Smooth muscle cell (in vitro differentiated cells): ENCODE results near the gene STX4. TPM values are rescaled to one million over a fixed set of nuclear protein-coding genes. Genes with fewer than 3 reads are reported as not detected.

Experiments
- DNase-seq: peaks from one replicate; lab custom pipeline; 2025; ENCODE audit not compliant: unreplicated experiment; lab: John Stamatoyannopoulos, UW
- H2AFZ ChIP-seq: fragments of 200-600 bp; sonication (generic); 2 replicates; pipeline ENCODE4 v1.6.0; 2016; ENCODE audit warnings: antibody characterized with exemption, low read depth, mild to moderate bottlenecking
- H3F3A ChIP-seq: fragments of 200-600 bp; sonication (generic); 2 replicates; pipeline ENCODE4 v1.6.0; 2017; ENCODE audit warnings: antibody characterized with exemption, low read depth
- H3K27ac ChIP-seq: fragments of 200-600 bp; sonication (generic); 2 replicates; pipeline ENCODE4 v1.5.1; 2016; ENCODE audit warnings: low read depth, mild to moderate bottlenecking
- H3K27me3 ChIP-seq: fragments of 200-600 bp; sonication (generic); 2 replicates; pipeline ENCODE4 v1.6.1; 2016; ENCODE audit warnings: low read depth, mild to moderate bottlenecking
- H3K36me3 ChIP-seq: fragments of 200-600 bp; sonication (generic); 2 replicates; pipeline ENCODE4 v1.5.1; 2016; ENCODE audit warnings: low read depth
- H3K4me1 ChIP-seq: fragments of 200-600 bp; sonication (generic); 2 replicates; pipeline ENCODE4 v1.5.1; 2016; ENCODE audit warnings: low read depth
- H3K4me2 ChIP-seq: fragments of 200-600 bp; sonication (generic); 2 replicates; pipeline ENCODE4 v1.6.0; 2016; ENCODE audit warnings: mild to moderate bottlenecking
- H3K4me3 ChIP-seq: fragments of 200-600 bp; sonication (generic); 2 replicates; pipeline ENCODE4 v1.5.1; 2016; ENCODE audit warnings: mild to moderate bottlenecking
- H3K79me2 ChIP-seq: fragments of 200-600 bp; sonication (generic); 2 replicates; pipeline ENCODE4 v1.6.0; 2016; ENCODE audit warnings: low read depth, mild to moderate bottlenecking
- H3K9ac ChIP-seq: fragments of 200-600 bp; sonication (generic); 2 replicates; pipeline ENCODE4 v1.6.0; 2016; ENCODE audit warnings: low read depth
- H3K9me3 ChIP-seq: fragments of 200-600 bp; sonication (generic); replicated peaks from 2 replicates; pipeline ENCODE4 v1.5.1; 2016; ENCODE audit warnings: low read depth
- H4K20me1 ChIP-seq: fragments of 200-600 bp; sonication (generic); 2 replicates; pipeline ENCODE4 v1.6.0; 2016; ENCODE audit warnings: low read depth
- WGBS: methylation state at CpG from one replicate; pipeline ENCODE4 v1.1.7; 2016; ENCODE audit warnings: low lambda C conversion rate; 5-methylcytosine and 5-hydroxymethylcytosine counted together
- polyA plus RNA-seq: library from polyadenylated mRNA; unstranded; fragments of >200 nt; fragmentation: Nextera tagmentation; extraction: Ambion mirVana; gene quantifications from 2 replicates; pipeline ENCODE4 v1.2.1, GENCODE V29; 2016
- total RNA-seq: library from RNA; depleted of rRNA; stranded (reverse); fragments of >200 nt; gene quantifications from 2 replicates; pipeline ENCODE4 v1.2.3, GENCODE V29; 2014
- TF ChIP-seq, protein P1 (sequence below): fragments of 200-600 bp; sonication (generic); IDR thresholded peaks from 2 replicates; pipeline ENCODE4 v1.5.1; 2017; ENCODE audit warnings: borderline replicate concordance, mild to moderate bottlenecking, antibody characterized with exemption; ENCODE audit not compliant: insufficient read depth, poor library complexity, severe bottlenecking

The STX4 gene
- total and polyA plus RNA-seq, 2 experiments from 2014 or later: 23.1 to 50.6 TPM

DNA sequence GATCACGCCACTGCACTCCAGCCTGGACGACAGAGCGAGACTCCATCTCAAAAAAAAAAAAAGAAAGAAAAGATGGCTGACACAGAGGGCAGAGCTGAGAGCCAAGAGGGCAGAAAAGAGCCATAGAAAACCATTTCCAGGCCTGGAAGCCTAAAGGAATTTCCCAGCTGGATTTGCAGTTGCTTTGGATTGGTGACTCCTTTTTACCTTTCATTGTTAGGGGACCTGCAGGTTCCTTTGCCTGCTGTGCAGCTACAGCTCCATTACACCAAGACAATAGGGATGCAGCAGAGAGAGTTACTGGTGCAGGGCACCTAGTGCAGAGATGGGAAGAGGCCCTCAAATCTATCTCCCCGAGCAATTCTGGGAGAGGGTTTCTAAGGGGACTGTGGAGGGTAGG lies 22.3 kb downstream of the STX4 start:
- H3K4me2 ChIP-seq: no peak overlapping the region
- no peaks in the 10 kb centered on the region for H3K27me3 ChIP-seq
- no peaks in the 10 kb centered on the region for H3K79me2 ChIP-seq
- H3F3A ChIP-seq: peaks cover 5% of the 10 kb centered on the region
- WGBS: 87% methylated on average over 4 of the region's 4 CpGs
- H3K4me1 ChIP-seq: no peaks in the 10 kb centered on the region
- no peaks in the 10 kb centered on the region for H4K20me1 ChIP-seq
- DNase-seq: no peak
- TF ChIP-seq, protein P1, sequence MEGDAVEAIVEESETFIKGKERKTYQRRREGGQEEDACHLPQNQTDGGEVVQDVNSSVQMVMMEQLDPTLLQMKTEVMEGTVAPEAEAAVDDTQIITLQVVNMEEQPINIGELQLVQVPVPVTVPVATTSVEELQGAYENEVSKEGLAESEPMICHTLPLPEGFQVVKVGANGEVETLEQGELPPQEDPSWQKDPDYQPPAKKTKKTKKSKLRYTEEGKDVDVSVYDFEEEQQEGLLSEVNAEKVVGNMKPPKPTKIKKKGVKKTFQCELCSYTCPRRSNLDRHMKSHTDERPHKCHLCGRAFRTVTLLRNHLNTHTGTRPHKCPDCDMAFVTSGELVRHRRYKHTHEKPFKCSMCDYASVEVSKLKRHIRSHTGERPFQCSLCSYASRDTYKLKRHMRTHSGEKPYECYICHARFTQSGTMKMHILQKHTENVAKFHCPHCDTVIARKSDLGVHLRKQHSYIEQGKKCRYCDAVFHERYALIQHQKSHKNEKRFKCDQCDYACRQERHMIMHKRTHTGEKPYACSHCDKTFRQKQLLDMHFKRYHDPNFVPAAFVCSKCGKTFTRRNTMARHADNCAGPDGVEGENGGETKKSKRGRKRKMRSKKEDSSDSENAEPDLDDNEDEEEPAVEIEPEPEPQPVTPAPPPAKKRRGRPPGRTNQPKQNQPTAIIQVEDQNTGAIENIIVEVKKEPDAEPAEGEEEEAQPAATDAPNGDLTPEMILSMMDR: no peak
- no peaks in the 10 kb centered on the region for H3K9me3 ChIP-seq
- H3K27ac ChIP-seq: no peak overlapping the region
- H3K4me3 ChIP-seq: no peak overlapping the region
- no peak overlapping the region for H2AFZ ChIP-seq
- no peak overlapping the region for H3K9ac ChIP-seq
- no peaks in the 10 kb centered on the region for H3K36me3 ChIP-seq

DNA sequence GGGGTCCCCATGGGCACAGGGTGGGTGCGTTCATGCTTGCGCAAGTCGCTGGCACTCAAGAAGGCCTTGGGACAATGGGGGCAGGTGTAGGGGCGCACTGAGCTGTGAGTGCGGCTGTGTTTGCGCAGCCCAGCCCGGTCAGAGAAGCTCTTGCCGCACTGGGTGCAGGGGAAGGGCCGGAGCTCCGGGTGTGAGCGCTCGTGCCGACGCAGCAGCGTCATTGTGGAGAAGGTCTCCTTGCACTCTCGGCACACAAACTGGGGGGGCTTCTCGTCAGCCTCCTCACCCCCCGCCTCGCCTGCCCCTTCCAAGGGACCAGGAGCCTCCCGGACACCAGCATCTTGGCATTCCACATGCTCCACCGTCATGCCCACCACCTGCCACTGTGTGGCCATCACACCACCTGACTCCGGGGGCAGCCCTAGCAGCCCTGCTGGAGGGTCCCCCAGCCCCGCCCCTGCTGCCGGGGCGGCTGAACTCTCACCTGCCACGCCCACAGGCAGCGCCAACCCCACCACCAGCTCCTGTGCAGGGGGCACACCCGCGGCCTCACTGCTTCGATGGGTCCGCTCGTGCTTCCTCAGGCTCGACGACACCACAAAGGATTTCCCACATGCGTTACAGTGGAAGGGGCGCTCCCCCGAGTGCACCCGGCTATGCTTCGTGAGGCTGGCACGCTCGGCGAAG lies 27.9 kb downstream of the STX4 start:
- Histone ChIP-seq H3K9me3 (no peaks in the 10 kb centered on the region), H3K27ac (no peak overlapping the region), H3K4me3 (no peak overlapping the region), H3K36me3 (no peaks in the 10 kb centered on the region), H4K20me1 (peaks cover 2% of the 10 kb centered on the region), H3K79me2 (peaks cover 9% of the 10 kb centered on the region), H3K9ac (no peak overlapping the region), H3K27me3 (no peaks in the 10 kb centered on the region), H2AFZ (no peak overlapping the region), H3K4me1 (peaks cover 4% of the 10 kb centered on the region), H3K4me2 (no peak overlapping the region), H3F3A (peaks cover 14% of the 10 kb centered on the region)
- 97% methylated on average over 35 of the region's 42 CpGs for WGBS
- TF ChIP-seq, protein P1: no peak
- DNase-seq: no peak

DNA sequence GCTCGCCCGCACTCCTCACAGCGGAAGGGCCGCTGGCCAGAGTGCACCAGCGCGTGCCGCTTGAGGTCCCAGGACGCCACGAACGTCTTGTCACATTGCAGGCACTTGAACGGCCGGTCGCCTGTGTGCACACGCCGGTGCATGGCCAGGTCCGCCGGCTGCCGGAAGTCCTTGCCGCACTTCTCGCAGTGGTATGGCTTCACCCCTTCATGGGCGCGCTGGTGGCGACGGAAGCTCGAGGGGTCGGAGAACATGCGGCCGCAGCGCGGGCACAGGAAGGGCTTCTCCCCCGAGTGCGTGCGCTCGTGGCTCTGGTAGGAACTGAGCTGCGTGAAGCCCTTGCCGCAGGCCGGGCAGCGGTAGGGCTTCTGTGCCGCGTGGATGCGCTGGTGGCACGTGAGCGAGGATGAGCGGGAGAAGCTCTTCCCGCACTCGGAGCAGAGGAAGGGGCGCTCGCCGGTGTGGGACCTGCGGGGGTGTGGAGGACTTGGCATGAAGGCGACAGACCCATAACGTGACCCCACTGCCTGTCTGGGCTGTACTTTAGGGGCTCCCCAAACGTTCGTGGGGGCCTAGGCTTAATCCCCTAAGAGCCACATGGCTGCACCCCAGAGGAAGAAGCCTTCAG lies 28.6 kb downstream of the STX4 start:
- Histone ChIP-seq H3K4me1 (peaks cover 4% of the 10 kb centered on the region), H3K36me3 (no peaks in the 10 kb centered on the region), H3K4me2 (no peak overlapping the region), H2AFZ (no peak overlapping the region), H3F3A (peaks cover 14% of the 10 kb centered on the region), H3K27me3 (no peaks in the 10 kb centered on the region), H3K9ac (no peak overlapping the region), H3K9me3 (no peaks in the 10 kb centered on the region), H3K4me3 (no peak overlapping the region), H3K27ac (no peak overlapping the region), H4K20me1 (peaks cover 4% of the 10 kb centered on the region), H3K79me2 (peaks cover 9% of the 10 kb centered on the region)
- TF ChIP-seq, protein P1: no peak
- 98% methylated on average over 53 of the region's 54 CpGs for WGBS
- no peak for DNase-seq

DNA sequence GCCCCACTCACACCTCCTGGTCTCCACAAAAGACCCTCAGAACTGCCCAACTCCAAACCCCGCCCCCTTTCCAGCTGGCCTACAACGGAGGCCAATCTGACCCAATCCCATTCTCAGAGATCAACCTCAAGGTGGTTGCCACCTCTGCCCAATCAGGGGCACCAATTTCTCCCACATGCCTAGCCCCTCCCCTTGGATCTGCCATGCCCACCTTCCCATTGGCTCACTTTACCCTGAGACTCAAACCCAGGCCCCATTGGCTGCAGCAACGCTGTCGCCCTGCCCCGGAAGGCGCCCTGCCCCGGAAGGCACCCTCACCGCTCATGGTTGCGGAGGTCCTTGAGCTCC lies 30.1 kb downstream of the STX4 start:
- Histone ChIP-seq H2AFZ (no peak overlapping the region), H3K79me2 (peaks cover 21% of the 10 kb centered on the region), H3K36me3 (no peaks in the 10 kb centered on the region), H3K27me3 (no peaks in the 10 kb centered on the region), H3K4me2 (no peak overlapping the region), H3K9ac (no peak overlapping the region), H3K9me3 (no peaks in the 10 kb centered on the region), H3K4me3 (no peak overlapping the region), H3F3A (peaks cover 14% of the 10 kb centered on the region), H3K27ac (peak overlapping the region; percentile 89), H4K20me1 (peaks cover 7% of the 10 kb centered on the region), H3K4me1 (peaks cover 4% of the 10 kb centered on the region)
- TF ChIP-seq, protein P1: no peak
- DNase-seq: no peak
- WGBS: 97% methylated on average over 9 of the region's 9 CpGs
